ENCODE results near the gene ZNF106. TPM values are rescaled to one million over a fixed set of nuclear protein-coding genes. Genes with fewer than 3 reads are reported as not detected.

The ZNF106 gene
- total RNA-seq, 2 experiments from 2014 or later, result 46.4 to 46.6 TPM

DNA sequence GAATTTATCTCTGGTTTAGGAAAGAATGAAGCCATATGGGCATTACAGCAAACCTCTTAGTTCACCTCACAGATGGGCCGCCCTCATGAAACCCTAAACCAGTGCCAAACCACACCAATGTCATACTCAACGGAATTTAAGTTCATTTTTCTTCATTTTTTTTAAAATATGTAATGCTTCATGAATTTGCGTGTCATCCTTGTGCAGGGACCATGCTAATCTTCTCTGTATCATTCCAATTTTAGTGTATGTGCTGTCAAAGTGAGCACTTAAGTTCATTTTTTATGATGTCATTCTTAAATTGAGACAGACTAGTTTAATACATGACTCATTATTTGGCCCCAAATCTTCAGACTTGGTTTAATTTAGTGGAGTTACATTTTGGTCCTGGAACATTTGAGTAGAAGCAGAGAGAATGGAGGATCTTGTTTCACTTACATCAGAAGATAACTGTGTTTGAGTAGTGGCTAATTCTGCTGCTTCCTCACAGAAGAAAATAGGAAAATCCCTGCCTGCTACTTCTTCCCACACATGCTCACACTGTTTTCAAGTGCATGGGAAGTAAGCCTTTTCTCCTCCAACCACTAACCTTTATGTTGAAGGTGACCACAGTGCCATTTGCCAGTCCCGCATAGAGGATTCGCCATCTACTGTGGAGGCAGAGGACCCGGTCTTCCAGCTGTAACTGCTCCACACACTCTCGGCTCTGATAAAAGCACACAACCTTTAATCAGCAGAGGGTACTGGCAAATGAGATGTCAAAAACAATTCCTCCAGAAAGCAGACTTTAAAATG is 63.3 kb downstream of the ZNF106 start:
- no peak for DNase-seq
- H3K27ac Mint-ChIP-seq, result peak overlapping the region; percentile 39
- no peak for ATAC-seq
- H3K4me1 Mint-ChIP-seq (ENCODE audit: low read depth), result peaks cover 6% of the 10 kb centered on the region
- POLR2A ChIA-PET, result no interaction called here
- no peak overlapping the region for H3K4me3 Mint-ChIP-seq
- TF ChIP-seq, protein P1, sequence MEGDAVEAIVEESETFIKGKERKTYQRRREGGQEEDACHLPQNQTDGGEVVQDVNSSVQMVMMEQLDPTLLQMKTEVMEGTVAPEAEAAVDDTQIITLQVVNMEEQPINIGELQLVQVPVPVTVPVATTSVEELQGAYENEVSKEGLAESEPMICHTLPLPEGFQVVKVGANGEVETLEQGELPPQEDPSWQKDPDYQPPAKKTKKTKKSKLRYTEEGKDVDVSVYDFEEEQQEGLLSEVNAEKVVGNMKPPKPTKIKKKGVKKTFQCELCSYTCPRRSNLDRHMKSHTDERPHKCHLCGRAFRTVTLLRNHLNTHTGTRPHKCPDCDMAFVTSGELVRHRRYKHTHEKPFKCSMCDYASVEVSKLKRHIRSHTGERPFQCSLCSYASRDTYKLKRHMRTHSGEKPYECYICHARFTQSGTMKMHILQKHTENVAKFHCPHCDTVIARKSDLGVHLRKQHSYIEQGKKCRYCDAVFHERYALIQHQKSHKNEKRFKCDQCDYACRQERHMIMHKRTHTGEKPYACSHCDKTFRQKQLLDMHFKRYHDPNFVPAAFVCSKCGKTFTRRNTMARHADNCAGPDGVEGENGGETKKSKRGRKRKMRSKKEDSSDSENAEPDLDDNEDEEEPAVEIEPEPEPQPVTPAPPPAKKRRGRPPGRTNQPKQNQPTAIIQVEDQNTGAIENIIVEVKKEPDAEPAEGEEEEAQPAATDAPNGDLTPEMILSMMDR (IDR thresholded peaks at IDR 0.05), result no peak
- no peaks in the 10 kb centered on the region for H3K27me3 Mint-ChIP-seq
- intact Hi-C loops (cut with micrococcal nuclease), result no loop called here
- H3K36me3 Mint-ChIP-seq (ENCODE audit: low read depth), result peaks cover 17% of the 10 kb centered on the region
- H3K9me3 Mint-ChIP-seq, result no peaks in the 10 kb centered on the region
- CTCF ChIA-PET, result interaction anchor here (1.4 kb wide), 1 partner anchor 44 kb away, joined by 3 read pairs; no protein-coding TSS in a partner anchor

DNA sequence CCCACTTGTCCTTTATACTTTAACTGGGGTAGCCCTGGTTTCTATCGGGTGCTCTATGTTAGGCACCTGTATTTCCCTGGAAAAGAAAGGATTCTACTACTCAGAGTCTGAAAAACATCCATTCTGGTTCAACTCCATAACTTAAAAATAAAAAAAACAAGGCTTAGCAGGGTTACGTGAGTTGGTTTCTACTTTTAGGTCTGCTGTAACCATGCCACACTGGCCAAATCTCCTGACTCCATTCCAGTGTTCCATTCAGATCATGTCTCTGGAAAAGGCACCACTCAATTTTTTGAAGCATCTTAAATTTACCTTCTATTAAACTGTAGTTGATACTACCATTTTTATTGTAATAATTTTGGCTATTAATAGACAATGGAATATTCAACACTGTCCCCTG is 69.6 kb downstream of the ZNF106 start:
- Mint-ChIP-seq H3K36me3 (ENCODE audit: low read depth) (peaks cover 14% of the 10 kb centered on the region), H3K4me3 (no peak overlapping the region), H3K9me3 (no peaks in the 10 kb centered on the region), H3K27ac (no peak overlapping the region), H3K4me1 (ENCODE audit: low read depth) (no peaks in the 10 kb centered on the region), H3K27me3 (no peaks in the 10 kb centered on the region)
- ATAC-seq (no peak), DNase-seq (no peak)
- TF ChIP-seq, protein P1 (IDR thresholded peaks at IDR 0.05), result no peak
- CTCF ChIA-PET, result no interaction called here
- intact Hi-C loops (cut with micrococcal nuclease), result no loop called here
- POLR2A ChIA-PET, result no interaction called here

- Mint-ChIP-seq H3K4me1 (ENCODE audit: low read depth) (no peaks in the 10 kb centered on the region), H3K4me3 (no peak overlapping the region), H3K36me3 (ENCODE audit: low read depth) (peaks cover 15% of the 10 kb centered on the region), H3K9me3 (no peaks in the 10 kb centered on the region), H3K27me3 (no peaks in the 10 kb centered on the region), H3K27ac (no peak overlapping the region)
- no peak for DNase-seq
- TF ChIP-seq, protein P1 (IDR thresholded peaks at IDR 0.05), result no peak
- intact Hi-C loops (cut with micrococcal nuclease), result no loop called here
- ChIA-PET CTCF (no interaction called here), POLR2A (no interaction called here)
- ATAC-seq, result no peak
Observed at GRCh38 chr15:42419369-42419768, 71.6 kb downstream of the ZNF106 start.

DNA sequence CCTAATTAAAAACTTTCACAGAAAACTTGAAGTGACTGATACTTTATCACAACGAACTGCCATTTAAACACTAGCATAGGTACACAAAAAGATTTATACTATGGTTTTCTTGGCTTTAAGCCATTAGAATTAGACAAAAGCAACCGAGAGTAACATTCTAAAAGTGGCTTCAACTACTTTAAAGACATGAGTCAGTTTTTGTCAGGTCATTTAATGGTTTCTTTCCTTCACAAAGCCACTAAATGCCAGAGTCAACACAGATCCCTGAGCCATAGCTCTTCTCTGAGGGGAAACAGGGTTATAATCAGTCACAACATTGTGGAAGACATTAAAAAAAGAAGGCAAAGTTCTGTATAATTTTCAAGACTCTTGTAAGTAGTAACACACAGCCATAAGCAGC is 77.0 kb downstream of the ZNF106 start:
- no peak for ATAC-seq
- Mint-ChIP-seq H3K27me3 (no peaks in the 10 kb centered on the region), H3K4me3 (no peak overlapping the region), H3K27ac (no peak overlapping the region), H3K9me3 (no peaks in the 10 kb centered on the region), H3K4me1 (ENCODE audit: low read depth) (no peaks in the 10 kb centered on the region), H3K36me3 (ENCODE audit: low read depth) (peaks cover 13% of the 10 kb centered on the region)
- no peak for DNase-seq
- CTCF ChIA-PET, result no interaction called here
- TF ChIP-seq, protein P1 (IDR thresholded peaks at IDR 0.05), result no peak
- intact Hi-C loops (cut with micrococcal nuclease), result no loop called here
- POLR2A ChIA-PET, result no interaction called here

GRCh38 chr15:42411884-42412283 is 79.1 kb downstream of the ZNF106 start:
- CTCF ChIA-PET, result no interaction called here
- H3K27me3 Mint-ChIP-seq, result no peaks in the 10 kb centered on the region
- no peak for DNase-seq
- no peak overlapping the region for H3K27ac Mint-ChIP-seq
- H3K4me1 Mint-ChIP-seq (ENCODE audit: low read depth), result no peaks in the 10 kb centered on the region
- TF ChIP-seq, protein P1 (IDR thresholded peaks at IDR 0.05), result no peak
- POLR2A ChIA-PET, result no interaction called here
- intact Hi-C loops (cut with micrococcal nuclease), result no loop called here
- ATAC-seq, result no peak
- no peak overlapping the region for H3K4me3 Mint-ChIP-seq
- no peaks in the 10 kb centered on the region for H3K9me3 Mint-ChIP-seq
- peaks cover 8% of the 10 kb centered on the region for H3K36me3 Mint-ChIP-seq (ENCODE audit: low read depth)
